ENCODE data around the gene ABCA1.

The ABCA1 gene

DNA sequence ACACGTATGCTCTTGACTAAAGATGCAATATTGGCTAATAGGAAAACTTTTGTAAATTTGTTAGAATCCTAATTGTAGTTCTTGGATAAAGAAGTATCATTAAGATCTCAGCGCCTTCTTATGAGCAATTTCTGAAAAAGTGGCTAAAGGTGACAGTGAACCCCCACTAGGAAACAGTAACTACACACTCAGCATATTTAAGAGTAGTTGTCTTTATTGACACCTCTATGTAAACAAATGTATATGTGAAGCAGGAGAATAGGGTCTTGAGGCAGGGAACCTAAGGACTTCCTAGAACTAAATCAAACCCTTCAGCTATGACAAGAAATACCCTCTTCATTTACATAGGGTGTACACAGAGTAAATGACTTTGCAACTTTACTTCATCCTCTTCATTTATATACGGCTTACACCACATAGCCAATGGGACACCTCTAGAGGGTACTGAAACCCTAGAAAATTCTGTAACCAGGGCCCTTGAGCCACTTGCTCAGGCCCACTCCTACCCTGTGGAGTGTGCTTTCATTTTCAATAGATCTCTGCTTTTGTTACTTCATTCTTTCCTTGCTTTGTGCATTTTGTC, 177.7 kb downstream of the ABCA1 start:
- H3K9ac ChIP-seq (ENCODE audit: low read depth in 1 of 2, low read length in 2 of 2), result no peak overlapping the region
- peaks cover 12 to 21% of the 10 kb centered on the region in 2 donors for H3K36me3 ChIP-seq (ENCODE audit: control insufficient read depth in 2 of 2, insufficient read depth in 2 of 2, low read length in 2 of 2)
- no peaks in the 10 kb centered on the region for H3K27me3 ChIP-seq (ENCODE audit: control insufficient read depth in 2 of 2, insufficient read depth in 2 of 2, low read length in 2 of 2)
- no peak overlapping the region for H3K4me3 ChIP-seq (ENCODE audit: low read length in 2 of 2)
- H3K4me1 ChIP-seq (ENCODE audit: control insufficient read depth in 2 of 2, insufficient read depth in 2 of 2, low read length in 2 of 2), result peaks cover 8 to 11% of the 10 kb centered on the region in 2 donors
- H3K27ac ChIP-seq (ENCODE audit: low read depth in 2 of 2, low read length in 2 of 2), result no peak overlapping the region
- H3K9me3 ChIP-seq (ENCODE audit: control insufficient read depth in 2 of 2, low read length in 2 of 2), result no peaks in the 10 kb centered on the region

DNA sequence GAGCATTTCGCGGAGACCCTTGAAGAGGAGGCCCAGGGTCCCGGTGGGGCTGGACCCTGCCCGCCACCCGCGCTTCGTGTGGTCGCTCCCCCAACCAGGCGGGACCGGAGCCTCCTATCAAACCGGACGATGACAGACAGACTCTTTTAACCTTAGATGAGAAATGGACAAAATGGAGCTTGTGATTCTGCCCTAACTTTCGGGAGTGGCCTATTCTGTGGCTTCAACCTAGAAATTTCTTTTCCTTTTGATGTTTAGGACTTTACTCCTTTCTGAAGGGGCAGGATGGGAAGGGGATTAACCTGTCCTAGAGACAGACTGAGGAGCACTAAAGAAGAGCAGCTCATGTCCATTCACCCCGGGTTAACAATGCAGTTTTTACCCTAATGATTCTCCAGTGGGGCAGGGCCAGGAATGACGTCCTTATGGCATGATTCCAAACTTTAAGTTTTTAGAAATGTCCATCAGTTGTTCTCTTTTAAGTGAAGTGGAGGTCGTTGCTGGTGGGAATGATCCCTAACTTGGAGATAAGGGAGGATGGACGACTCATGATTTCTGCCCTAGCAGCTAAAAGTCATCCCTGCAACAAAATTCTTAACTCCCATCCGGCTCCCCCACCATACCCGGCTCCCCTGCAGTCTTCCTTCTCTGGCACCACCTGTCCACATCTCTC, 179.5 kb downstream of the ABCA1 start:
- Histone ChIP-seq H3K9me3 (ENCODE audit: control insufficient read depth in 2 of 2, low read length in 2 of 2) (no peaks in the 10 kb centered on the region), H3K4me1 (ENCODE audit: control insufficient read depth in 2 of 2, insufficient read depth in 2 of 2, low read length in 2 of 2) (peaks cover 8 to 11% of the 10 kb centered on the region in 2 donors), H3K36me3 (ENCODE audit: control insufficient read depth in 2 of 2, insufficient read depth in 2 of 2, low read length in 2 of 2) (peaks cover 9 to 18% of the 10 kb centered on the region in 2 donors), H3K4me3 (ENCODE audit: low read length in 2 of 2) (peak overlapping the region; percentile 90 to 91), H3K9ac (ENCODE audit: low read depth in 1 of 2, low read length in 2 of 2) (peak overlapping the region; percentile 86 to 90), H3K27me3 (ENCODE audit: control insufficient read depth in 2 of 2, insufficient read depth in 2 of 2, low read length in 2 of 2) (no peaks in the 10 kb centered on the region), H3K27ac (ENCODE audit: low read depth in 2 of 2, low read length in 2 of 2) (peak overlapping the region; percentile 96 to 98)

DNA sequence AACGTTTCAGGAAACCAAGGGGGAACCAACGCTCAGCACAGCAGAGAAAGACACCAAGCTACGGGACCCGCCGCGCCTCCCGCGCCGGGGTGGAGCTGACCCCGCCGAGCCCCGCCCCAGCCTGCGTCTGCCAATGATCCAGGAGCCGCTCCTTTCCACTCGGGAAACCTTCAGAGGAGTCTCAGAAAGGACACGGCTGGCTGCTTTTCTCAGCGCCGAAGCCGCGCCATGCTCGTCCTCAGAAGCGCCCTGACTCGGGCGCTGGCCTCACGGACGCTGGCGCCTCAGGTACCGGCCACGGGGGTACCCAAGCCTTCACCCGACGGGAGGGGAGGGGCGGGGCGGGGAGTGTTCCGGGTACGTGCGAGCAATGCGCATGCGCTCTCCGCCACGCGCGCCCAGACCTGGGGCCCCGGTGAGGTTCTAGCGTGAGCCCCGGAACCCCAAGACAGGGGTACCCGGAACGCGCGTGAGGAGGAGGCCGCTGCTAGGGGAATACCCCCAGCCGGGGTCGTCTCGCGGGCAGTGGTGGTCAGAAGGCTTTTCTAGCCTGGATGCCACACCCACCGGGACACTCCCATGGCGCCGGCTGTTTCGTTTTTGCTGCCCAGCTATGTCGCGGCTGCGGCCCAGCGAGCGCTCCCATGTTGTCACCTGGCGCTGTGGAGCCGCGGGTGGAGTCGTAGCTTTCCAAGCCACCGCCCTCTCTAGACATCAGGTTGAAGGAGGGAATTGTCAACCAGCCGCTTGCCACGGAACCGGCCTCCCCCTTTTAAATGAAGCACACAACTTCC, 180.2 kb downstream of the ABCA1 start, which contains the start of gene NIPSNAP3A:
NIPSNAP3A (plus strand) TSS at position 119 of the 794 bp plus-strand sequence; CDS start at position 229, 110 bp downstream.
- Histone ChIP-seq H3K36me3 (ENCODE audit: control insufficient read depth in 2 of 2, insufficient read depth in 2 of 2, low read length in 2 of 2) (peaks cover 8 to 15% of the 10 kb centered on the region in 2 donors), H3K4me3 (ENCODE audit: low read length in 2 of 2) (peak within 1 kb of the TSS; percentile 90 to 91), H3K9me3 (ENCODE audit: control insufficient read depth in 2 of 2, low read length in 2 of 2) (no peaks in the 10 kb centered on the region), H3K27ac (ENCODE audit: low read depth in 2 of 2, low read length in 2 of 2) (peak within 1 kb of the TSS; percentile 96 to 98), H3K27me3 (ENCODE audit: control insufficient read depth in 2 of 2, insufficient read depth in 2 of 2, low read length in 2 of 2) (no peaks in the 10 kb centered on the region), H3K9ac (ENCODE audit: low read depth in 1 of 2, low read length in 2 of 2) (peak within 1 kb of the TSS; percentile 86 to 90), H3K4me1 (ENCODE audit: control insufficient read depth in 2 of 2, insufficient read depth in 2 of 2, low read length in 2 of 2) (peaks cover 8 to 11% of the 10 kb centered on the region in 2 donors)

DNA sequence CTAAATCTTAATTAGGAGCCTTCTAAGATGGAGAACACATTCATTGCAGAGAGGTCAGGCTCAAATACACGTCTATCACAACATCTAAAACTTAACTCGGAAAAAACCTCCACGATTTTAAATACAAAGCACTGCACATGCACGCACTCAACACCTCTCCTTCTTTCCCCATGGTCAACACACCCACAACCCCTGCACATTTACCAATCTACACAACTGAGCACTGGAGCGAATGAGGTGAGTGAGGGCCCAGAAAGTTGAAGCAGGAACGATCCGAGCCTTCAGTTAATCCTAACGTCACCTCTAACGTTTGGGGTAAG, 180.8 kb downstream of the ABCA1 start:
- Histone ChIP-seq H3K27ac (ENCODE audit: low read depth in 2 of 2, low read length in 2 of 2) (peak overlapping the region; percentile 96 to 98), H3K4me3 (ENCODE audit: low read length in 2 of 2) (peak overlapping the region; percentile 90 to 91), H3K9me3 (ENCODE audit: control insufficient read depth in 2 of 2, low read length in 2 of 2) (no peaks in the 10 kb centered on the region), H3K4me1 (ENCODE audit: control insufficient read depth in 2 of 2, insufficient read depth in 2 of 2, low read length in 2 of 2) (peaks cover 8 to 11% of the 10 kb centered on the region in 2 donors), H3K9ac (ENCODE audit: low read depth in 1 of 2, low read length in 2 of 2) (peak overlapping the region; percentile 86 to 90), H3K36me3 (ENCODE audit: control insufficient read depth in 2 of 2, insufficient read depth in 2 of 2, low read length in 2 of 2) (peaks cover 4 to 9% of the 10 kb centered on the region in 2 donors), H3K27me3 (ENCODE audit: control insufficient read depth in 2 of 2, insufficient read depth in 2 of 2, low read length in 2 of 2) (no peaks in the 10 kb centered on the region)

DNA sequence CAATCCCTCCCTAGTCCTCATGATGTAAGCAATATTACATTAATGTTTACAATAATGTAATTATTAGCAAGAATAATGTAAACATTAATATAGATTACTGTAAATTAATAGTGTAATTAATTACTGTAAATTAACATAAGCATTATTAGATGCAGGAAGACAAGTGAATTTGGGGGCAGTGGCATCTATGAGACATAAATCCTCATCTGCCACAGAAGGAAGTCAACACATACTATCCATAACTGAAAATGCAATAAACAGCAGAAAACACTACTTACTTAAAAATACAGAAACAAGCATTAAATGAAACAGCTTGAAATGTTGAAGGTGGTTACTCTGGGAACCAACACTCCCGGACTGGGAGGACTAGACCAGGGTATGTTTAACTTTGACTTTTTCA, 181.2 kb downstream of the ABCA1 start:
- H3K27me3 ChIP-seq (ENCODE audit: control insufficient read depth in 2 of 2, insufficient read depth in 2 of 2, low read length in 2 of 2), result no peaks in the 10 kb centered on the region
- peaks cover 8 to 11% of the 10 kb centered on the region in 2 donors for H3K4me1 ChIP-seq (ENCODE audit: control insufficient read depth in 2 of 2, insufficient read depth in 2 of 2, low read length in 2 of 2)
- H3K9ac ChIP-seq (ENCODE audit: low read depth in 1 of 2, low read length in 2 of 2), result peak overlapping the region; percentile 86 to 90
- peak overlapping the region; percentile 90 to 91 for H3K4me3 ChIP-seq (ENCODE audit: low read length in 2 of 2)
- no peaks in the 10 kb centered on the region for H3K9me3 ChIP-seq (ENCODE audit: control insufficient read depth in 2 of 2, low read length in 2 of 2)
- H3K36me3 ChIP-seq (ENCODE audit: control insufficient read depth in 2 of 2, insufficient read depth in 2 of 2, low read length in 2 of 2), result peaks cover 0 to 6% of the 10 kb centered on the region in 2 donors
- H3K27ac ChIP-seq (ENCODE audit: low read depth in 2 of 2, low read length in 2 of 2), result peak overlapping the region; percentile 96 to 98

DNA sequence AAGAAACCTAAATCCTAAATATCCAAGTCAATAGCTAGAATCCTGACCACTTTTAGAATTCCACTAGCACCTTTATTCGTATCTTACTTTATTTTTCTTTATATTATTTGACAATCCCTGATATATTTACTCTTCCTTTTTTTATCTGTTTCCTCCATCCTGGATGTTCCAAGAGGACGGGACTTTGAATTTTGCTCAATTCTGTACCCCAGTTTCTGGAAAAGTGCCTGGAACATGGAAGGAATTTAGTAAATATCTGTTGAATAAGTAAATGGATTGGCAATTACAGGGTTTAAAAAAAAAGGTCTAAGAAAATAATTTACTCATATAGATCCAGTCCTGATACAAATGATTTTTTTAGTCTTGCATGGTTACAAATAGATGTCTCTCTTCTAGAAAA, 181.7 kb downstream of the ABCA1 start:
- Histone ChIP-seq H3K4me3 (ENCODE audit: low read length in 2 of 2) (no peak overlapping the region), H3K9me3 (ENCODE audit: control insufficient read depth in 2 of 2, low read length in 2 of 2) (no peaks in the 10 kb centered on the region), H3K36me3 (ENCODE audit: control insufficient read depth in 2 of 2, insufficient read depth in 2 of 2, low read length in 2 of 2) (peaks cover 0 to 1% of the 10 kb centered on the region in 2 donors), H3K27ac (ENCODE audit: low read depth in 2 of 2, low read length in 2 of 2) (no peak overlapping the region), H3K27me3 (ENCODE audit: control insufficient read depth in 2 of 2, insufficient read depth in 2 of 2, low read length in 2 of 2) (no peaks in the 10 kb centered on the region), H3K4me1 (ENCODE audit: control insufficient read depth in 2 of 2, insufficient read depth in 2 of 2, low read length in 2 of 2) (peaks cover 8 to 11% of the 10 kb centered on the region in 2 donors), H3K9ac (ENCODE audit: low read depth in 1 of 2, low read length in 2 of 2) (no peak overlapping the region)

DNA sequence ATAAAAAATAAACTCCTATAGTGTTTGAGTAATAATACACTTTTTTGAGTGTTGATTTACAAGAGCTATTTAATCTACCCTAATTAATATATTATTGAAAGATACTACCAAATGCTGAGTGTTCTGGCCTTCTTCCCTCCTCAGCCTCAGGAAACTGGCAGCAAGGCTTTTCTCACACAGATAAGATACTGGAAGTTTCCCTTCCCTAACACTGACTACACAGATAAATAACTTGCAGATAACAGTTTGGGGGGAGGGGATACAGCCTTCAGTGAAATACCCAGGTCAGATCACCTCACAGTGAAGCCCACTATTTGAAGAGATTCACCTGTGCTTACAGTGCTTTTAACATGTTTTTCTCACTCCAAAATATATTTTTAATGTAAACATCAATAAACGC, 182.1 kb downstream of the ABCA1 start:
- peaks cover 8 to 11% of the 10 kb centered on the region in 2 donors for H3K4me1 ChIP-seq (ENCODE audit: control insufficient read depth in 2 of 2, insufficient read depth in 2 of 2, low read length in 2 of 2)
- no peak overlapping the region for H3K9ac ChIP-seq (ENCODE audit: low read depth in 1 of 2, low read length in 2 of 2)
- H3K27ac ChIP-seq (ENCODE audit: low read depth in 2 of 2, low read length in 2 of 2), result no peak overlapping the region
- H3K9me3 ChIP-seq (ENCODE audit: control insufficient read depth in 2 of 2, low read length in 2 of 2), result no peaks in the 10 kb centered on the region
- H3K27me3 ChIP-seq (ENCODE audit: control insufficient read depth in 2 of 2, insufficient read depth in 2 of 2, low read length in 2 of 2), result no peaks in the 10 kb centered on the region
- no peaks in the 10 kb centered on the region for H3K36me3 ChIP-seq (ENCODE audit: control insufficient read depth in 2 of 2, insufficient read depth in 2 of 2, low read length in 2 of 2)
- no peak overlapping the region for H3K4me3 ChIP-seq (ENCODE audit: low read length in 2 of 2)

DNA sequence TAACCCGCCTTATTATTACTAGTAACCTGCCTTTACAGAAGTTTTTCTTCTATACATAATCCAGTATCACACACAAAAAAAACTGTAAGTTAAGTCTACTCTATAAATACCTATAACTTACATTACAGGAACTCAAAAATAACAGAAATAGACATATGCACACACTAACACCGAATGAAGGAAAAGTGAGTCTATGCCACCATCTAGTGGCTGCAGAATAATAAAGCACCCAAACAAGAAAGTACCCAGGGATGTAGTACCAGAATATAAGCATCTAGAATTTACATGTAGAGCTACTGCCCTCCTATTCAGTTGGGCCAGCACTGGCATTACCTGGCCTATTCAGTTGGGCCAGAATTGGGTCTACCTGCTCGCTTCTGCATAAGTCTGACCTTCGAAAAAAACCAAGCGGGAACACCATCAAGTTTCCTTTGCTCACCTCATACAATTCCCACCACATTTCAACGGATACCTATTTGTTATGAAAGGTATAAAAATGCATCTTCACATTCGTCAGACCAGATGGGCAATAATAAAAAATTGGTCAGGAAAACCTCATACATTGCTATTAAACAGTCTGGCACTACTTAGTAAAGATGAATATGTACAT, 184.5 kb downstream of the ABCA1 start:
- Histone ChIP-seq H3K27me3 (ENCODE audit: control insufficient read depth in 2 of 2, insufficient read depth in 2 of 2, low read length in 2 of 2) (no peaks in the 10 kb centered on the region), H3K4me3 (ENCODE audit: low read length in 2 of 2) (no peak overlapping the region), H3K4me1 (ENCODE audit: control insufficient read depth in 2 of 2, insufficient read depth in 2 of 2, low read length in 2 of 2) (peaks cover 3 to 7% of the 10 kb centered on the region in 2 donors), H3K9ac (ENCODE audit: low read depth in 1 of 2, low read length in 2 of 2) (no peak overlapping the region), H3K9me3 (ENCODE audit: control insufficient read depth in 2 of 2, low read length in 2 of 2) (no peaks in the 10 kb centered on the region), H3K36me3 (ENCODE audit: control insufficient read depth in 2 of 2, insufficient read depth in 2 of 2, low read length in 2 of 2) (no peaks in the 10 kb centered on the region), H3K27ac (ENCODE audit: low read depth in 2 of 2, low read length in 2 of 2) (no peak overlapping the region)

DNA sequence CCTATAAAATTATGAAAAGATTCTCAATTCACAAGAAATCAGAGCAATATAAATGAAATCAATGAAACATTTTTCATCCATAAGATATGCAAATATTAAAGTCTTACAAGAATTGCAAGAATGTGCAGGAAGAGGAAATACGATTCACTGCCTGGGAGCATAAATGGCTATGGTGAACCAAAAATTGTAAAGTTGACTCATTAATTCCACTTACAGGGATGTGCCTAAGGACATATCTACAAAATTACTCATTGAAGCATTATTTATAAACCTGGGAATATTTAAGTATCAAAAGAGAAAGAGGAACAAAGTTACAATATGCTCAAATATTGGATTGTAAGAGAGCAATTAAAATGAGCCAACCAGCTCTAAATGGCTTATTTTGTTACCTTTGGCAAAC, 187.3 kb downstream of the ABCA1 start:
- Histone ChIP-seq H3K27ac (ENCODE audit: low read depth in 2 of 2, low read length in 2 of 2) (no peak overlapping the region), H3K9me3 (ENCODE audit: control insufficient read depth in 2 of 2, low read length in 2 of 2) (no peaks in the 10 kb centered on the region), H3K9ac (ENCODE audit: low read depth in 1 of 2, low read length in 2 of 2) (no peak overlapping the region), H3K4me3 (ENCODE audit: low read length in 2 of 2) (no peak overlapping the region), H3K36me3 (ENCODE audit: control insufficient read depth in 2 of 2, insufficient read depth in 2 of 2, low read length in 2 of 2) (no peaks in the 10 kb centered on the region), H3K4me1 (ENCODE audit: control insufficient read depth in 2 of 2, insufficient read depth in 2 of 2, low read length in 2 of 2) (no peaks in the 10 kb centered on the region), H3K27me3 (ENCODE audit: control insufficient read depth in 2 of 2, insufficient read depth in 2 of 2, low read length in 2 of 2) (no peaks in the 10 kb centered on the region)

DNA sequence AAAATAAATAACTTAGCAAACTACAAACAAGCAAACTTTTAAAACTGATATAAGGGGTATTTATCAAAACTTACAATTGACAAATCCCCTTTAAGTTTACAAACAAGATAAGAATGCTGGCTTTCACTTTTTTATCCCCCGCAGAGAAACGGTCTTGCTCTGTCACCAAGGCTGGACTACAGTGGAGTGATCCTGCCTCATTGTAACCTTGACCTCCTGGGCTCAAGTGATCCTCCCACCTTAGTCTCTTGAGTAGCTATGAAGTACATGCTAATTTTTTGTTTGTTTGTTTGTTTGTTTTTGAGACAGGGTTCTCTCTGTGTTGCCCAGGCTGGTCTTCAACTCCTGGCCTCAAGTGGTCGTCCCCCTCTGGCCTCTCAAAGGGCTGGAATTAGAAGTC, 189.5 kb downstream of the ABCA1 start:
- H3K4me3 ChIP-seq (ENCODE audit: low read length in 2 of 2), result no peak overlapping the region
- no peaks in the 10 kb centered on the region for H3K9me3 ChIP-seq (ENCODE audit: control insufficient read depth in 2 of 2, low read length in 2 of 2)
- H3K4me1 ChIP-seq (ENCODE audit: control insufficient read depth in 2 of 2, insufficient read depth in 2 of 2, low read length in 2 of 2), result no peaks in the 10 kb centered on the region
- H3K9ac ChIP-seq (ENCODE audit: low read depth in 1 of 2, low read length in 2 of 2), result no peak overlapping the region
- no peaks in the 10 kb centered on the region for H3K27me3 ChIP-seq (ENCODE audit: control insufficient read depth in 2 of 2, insufficient read depth in 2 of 2, low read length in 2 of 2)
- H3K36me3 ChIP-seq (ENCODE audit: control insufficient read depth in 2 of 2, insufficient read depth in 2 of 2, low read length in 2 of 2), result no peaks in the 10 kb centered on the region
- H3K27ac ChIP-seq (ENCODE audit: low read depth in 2 of 2, low read length in 2 of 2), result no peak overlapping the region
